ENCODE results near the gene PTTG1IP. TPM values are rescaled to one million over a fixed set of nuclear protein-coding genes. Genes with fewer than 3 reads are reported as not detected.

Gene PTTG1IP
- total RNA-seq, 4 donors from 2014 or later, result 256 to 374 (median 309) TPM

DNA sequence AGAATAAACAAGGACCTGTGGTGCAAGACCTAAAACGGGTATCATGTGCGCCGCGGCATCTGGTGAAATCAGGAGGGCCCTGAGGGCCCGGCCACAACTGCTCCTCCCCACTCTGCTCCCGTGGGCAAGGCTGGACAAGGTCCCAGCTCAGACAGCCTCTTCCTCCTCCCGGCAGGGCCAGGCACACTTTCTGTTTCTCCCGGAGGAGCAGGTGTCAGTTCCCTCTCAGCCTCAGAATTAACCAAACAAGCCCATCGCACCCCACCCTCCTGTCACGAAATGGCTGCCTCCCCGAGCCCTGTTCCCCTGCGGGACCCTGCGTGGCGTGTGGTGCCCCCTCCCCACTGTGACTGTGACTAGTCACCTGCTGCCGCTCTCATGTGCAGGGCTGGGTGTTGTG lies 15.2 kb downstream of the PTTG1IP start:
- peaks cover 53 to 60% of the 10 kb centered on the region in 2 donors for H3K36me3 ChIP-seq
- H3K27me3 ChIP-seq, result no peaks in the 10 kb centered on the region
- no peaks in the 10 kb centered on the region for H3K4me1 ChIP-seq
- H3K4me3 ChIP-seq (replicated peaks in 1 of 3), result no peak overlapping the region
- no peak for TF ChIP-seq POLR2A (IDR thresholded peaks at IDR 0.05)
- TF ChIP-seq, protein P1, sequence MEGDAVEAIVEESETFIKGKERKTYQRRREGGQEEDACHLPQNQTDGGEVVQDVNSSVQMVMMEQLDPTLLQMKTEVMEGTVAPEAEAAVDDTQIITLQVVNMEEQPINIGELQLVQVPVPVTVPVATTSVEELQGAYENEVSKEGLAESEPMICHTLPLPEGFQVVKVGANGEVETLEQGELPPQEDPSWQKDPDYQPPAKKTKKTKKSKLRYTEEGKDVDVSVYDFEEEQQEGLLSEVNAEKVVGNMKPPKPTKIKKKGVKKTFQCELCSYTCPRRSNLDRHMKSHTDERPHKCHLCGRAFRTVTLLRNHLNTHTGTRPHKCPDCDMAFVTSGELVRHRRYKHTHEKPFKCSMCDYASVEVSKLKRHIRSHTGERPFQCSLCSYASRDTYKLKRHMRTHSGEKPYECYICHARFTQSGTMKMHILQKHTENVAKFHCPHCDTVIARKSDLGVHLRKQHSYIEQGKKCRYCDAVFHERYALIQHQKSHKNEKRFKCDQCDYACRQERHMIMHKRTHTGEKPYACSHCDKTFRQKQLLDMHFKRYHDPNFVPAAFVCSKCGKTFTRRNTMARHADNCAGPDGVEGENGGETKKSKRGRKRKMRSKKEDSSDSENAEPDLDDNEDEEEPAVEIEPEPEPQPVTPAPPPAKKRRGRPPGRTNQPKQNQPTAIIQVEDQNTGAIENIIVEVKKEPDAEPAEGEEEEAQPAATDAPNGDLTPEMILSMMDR (IDR thresholded peaks at IDR 0.05), result no peak
- intact Hi-C loops (cut with DNase I), result no loop called here
- 84 to 91% methylated on average over 15 of the region's 15 CpGs for WGBS, 2 donors
- no peaks in the 10 kb centered on the region for H3K9me3 ChIP-seq
- no peak overlapping the region for H3K27ac ChIP-seq
- no peak for DNase-seq

DNA sequence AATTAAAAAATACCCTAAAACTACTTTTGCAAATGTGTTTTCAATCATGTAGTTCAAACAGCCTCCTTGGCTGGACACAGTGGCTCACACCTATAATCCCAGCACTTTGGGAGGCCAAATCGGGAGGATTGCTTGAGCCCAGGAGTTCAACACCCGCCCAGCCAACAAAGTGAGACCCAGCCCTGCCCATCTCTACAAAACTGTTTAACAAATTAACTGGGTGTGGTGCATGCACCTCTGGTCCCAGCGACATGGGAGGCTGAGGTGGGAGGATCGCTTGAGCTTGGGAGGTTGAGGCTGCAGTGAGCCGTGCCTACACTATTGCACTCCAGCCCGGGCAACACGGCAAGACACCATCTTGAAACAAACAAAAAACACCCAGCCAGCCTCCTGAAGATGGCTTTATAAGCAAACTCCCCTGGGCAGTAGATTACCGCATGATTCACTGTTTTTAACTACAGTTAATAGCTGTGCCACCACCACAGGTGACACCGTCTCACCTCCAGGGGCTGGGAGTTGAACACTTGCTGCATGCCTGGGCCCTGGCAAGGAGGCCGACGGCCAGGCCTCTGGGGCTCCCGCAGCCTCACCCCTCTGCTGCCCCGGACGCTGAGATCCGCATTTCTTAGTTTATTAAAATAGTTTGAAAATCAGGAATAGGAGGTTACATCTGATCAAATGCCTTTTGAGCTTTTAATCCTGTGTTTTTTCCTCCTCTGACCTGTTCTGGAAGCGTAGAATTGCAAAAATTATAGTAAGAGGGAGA lies 16.2 kb downstream of the PTTG1IP start:
- DNase-seq, result no peak
- intact Hi-C loops (cut with DNase I), result no loop called here
- Histone ChIP-seq H3K36me3 (peaks cover 52 to 59% of the 10 kb centered on the region in 2 donors), H3K9me3 (no peaks in the 10 kb centered on the region), H3K27me3 (no peaks in the 10 kb centered on the region), H3K27ac (no peak overlapping the region), H3K4me1 (no peaks in the 10 kb centered on the region), H3K4me3 (replicated peaks in 1 of 3) (no peak overlapping the region)
- WGBS, 2 donors, result 95 to 96% methylated on average over 12 to 16 of the region's 16 CpGs
- TF ChIP-seq POLR2A (IDR thresholded peaks at IDR 0.05), result no peak
- TF ChIP-seq, protein P1 (IDR thresholded peaks at IDR 0.05), result no peak

GRCh38 chr21:44856131-44856530 lies 17.4 kb downstream of the PTTG1IP start:
- no peak for TF ChIP-seq POLR2A (IDR thresholded peaks at IDR 0.05)
- TF ChIP-seq, protein P1 (IDR thresholded peaks at IDR 0.05), result no peak
- 95 to 97% methylated on average over 14 to 17 of the region's 17 CpGs for WGBS, 2 donors
- Histone ChIP-seq H3K27me3 (no peaks in the 10 kb centered on the region), H3K4me1 (no peaks in the 10 kb centered on the region), H3K27ac (no peak overlapping the region), H3K9me3 (no peaks in the 10 kb centered on the region), H3K36me3 (peaks cover 55 to 62% of the 10 kb centered on the region in 2 donors), H3K4me3 (replicated peaks in 1 of 3) (no peak overlapping the region)
- intact Hi-C loops (cut with DNase I), result no loop called here
- no peak for DNase-seq

DNA sequence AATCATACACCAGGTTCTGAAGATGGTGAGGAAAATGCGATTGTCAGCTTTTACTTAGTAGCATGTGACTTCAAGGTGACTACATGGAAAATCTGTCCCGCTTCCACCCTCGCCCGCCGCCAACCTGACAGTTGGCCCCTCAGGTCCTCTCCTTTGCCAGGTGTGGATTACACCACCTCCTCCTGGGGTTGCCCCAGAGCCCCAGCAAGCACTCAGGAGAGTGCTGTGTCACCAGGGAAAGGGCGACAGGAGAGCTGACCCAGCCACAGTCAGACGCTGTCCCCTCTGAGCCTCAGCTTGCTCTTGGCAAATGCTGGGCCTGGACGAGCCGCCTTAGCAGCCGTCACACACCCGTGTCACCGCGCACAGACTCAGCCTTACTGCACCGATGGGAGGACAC lies 17.9 kb downstream of the PTTG1IP start:
- no peak for DNase-seq
- intact Hi-C loops (cut with DNase I), result no loop called here
- Histone ChIP-seq H3K4me3 (replicated peaks in 1 of 3) (no peak overlapping the region), H3K4me1 (no peaks in the 10 kb centered on the region), H3K9me3 (no peaks in the 10 kb centered on the region), H3K27me3 (no peaks in the 10 kb centered on the region), H3K36me3 (peaks cover 60 to 68% of the 10 kb centered on the region in 2 donors), H3K27ac (no peak overlapping the region)
- TF ChIP-seq, protein P1 (IDR thresholded peaks at IDR 0.05), result no peak
- no peak for TF ChIP-seq POLR2A (IDR thresholded peaks at IDR 0.05)
- WGBS, 2 donors, result 96 to 99% methylated on average over 14 of the region's 14 CpGs

- 86 to 92% methylated on average over 31 of the region's 31 CpGs for WGBS, 2 donors
- Histone ChIP-seq H3K9me3 (no peaks in the 10 kb centered on the region), H3K36me3 (peaks cover 62 to 69% of the 10 kb centered on the region in 2 donors), H3K27ac (no peak overlapping the region), H3K4me3 (replicated peaks in 1 of 3) (no peak overlapping the region), H3K4me1 (peaks cover 0 to 2% of the 10 kb centered on the region in 2 donors), H3K27me3 (no peaks in the 10 kb centered on the region)
- intact Hi-C loops (cut with DNase I), result no loop called here
- TF ChIP-seq, protein P1 (IDR thresholded peaks at IDR 0.05), result no peak
- TF ChIP-seq POLR2A (IDR thresholded peaks at IDR 0.05), result no peak
- no peak for DNase-seq
These were observed 18.6 kb downstream of the PTTG1IP start for GRCh38 chr21:44854664-44855446.

Data from thyroid gland (tissue), 4 donors.